WTC11 (cell line): ENCODE data around the gene POC5. TPM values are rescaled to one million over a fixed set of nuclear protein-coding genes. Genes with fewer than 3 reads are reported as not detected.

ENCODE experiments used
- ATAC-seq: fragments of 200-7000 bp; cut with Tn5 transposase; 2 replicates; pipeline ENCODE4 v1.10.0; 2021; ENCODE audit warnings: mild to moderate bottlenecking, moderate library complexity
- CTCF ChIA-PET: fragments of 300-600 bp; sonication (Branson Sonifier 250); formaldehyde crosslinking; loops from one replicate; lab custom pipeline; 2021; ENCODE audit warnings: antibody characterized with exemption; lab: Charles Lee
- POLR2A ChIA-PET: fragments of 350-600 bp; sonication (Branson Sonifier 250); formaldehyde crosslinking; loops from one replicate; lab custom pipeline; 2021; ENCODE audit warnings: antibody characterized with exemption; lab: Charles Lee
- DNase-seq: peaks from one replicate; pipeline ENCODE4 v3.0.0; 2021; ENCODE audit warnings: low spot score
- H3K27ac Mint-ChIP-seq: 2 replicates; pipeline ENCODE4 v1.8.0; 2021; ENCODE audit warnings: mixed read lengths
- H3K27me3 Mint-ChIP-seq: 2 replicates; pipeline ENCODE4 v1.8.0; 2021; ENCODE audit warnings: low read depth, mild to moderate bottlenecking, moderate library complexity, mixed read lengths
- H3K36me3 Mint-ChIP-seq: 2 replicates; pipeline ENCODE4 v1.8.0; 2021; ENCODE audit warnings: mixed read lengths
- H3K4me1 Mint-ChIP-seq: 2 replicates; pipeline ENCODE4 v1.8.0; 2022; ENCODE audit warnings: mixed read lengths
- H3K4me3 Mint-ChIP-seq: 2 replicates; pipeline ENCODE4 v1.8.0; 2021; ENCODE audit warnings: mild to moderate bottlenecking, moderate library complexity, mixed read lengths
- H3K9me3 Mint-ChIP-seq: 2 replicates; pipeline ENCODE4 v1.8.0; 2021; ENCODE audit warnings: mixed read lengths
- AR ChIP-seq: fragments of 250-450 bp; sonication (Bioruptor Pico); IDR thresholded peaks from 2 replicates; pipeline ENCODE4 v1.9.0; 2021; ENCODE audit warnings: mild to moderate bottlenecking
- ATF6 ChIP-seq: sonication (generic); formaldehyde crosslinking; IDR thresholded peaks from 2 replicates; pipeline ENCODE4 v1.8.1; 2023; ENCODE audit warnings: mild to moderate bottlenecking, missing genetic modification reagents
- CBFB ChIP-seq: sonication (generic); formaldehyde crosslinking; IDR thresholded peaks from 2 replicates; pipeline ENCODE4 v1.8.1; 2022; ENCODE audit warnings: mild to moderate bottlenecking, low read depth, missing genetic modification reagents
- E2F4 ChIP-seq: sonication (generic); formaldehyde crosslinking; IDR thresholded peaks from 2 replicates; pipeline ENCODE4 v1.8.1; 2022; ENCODE audit warnings: low read depth, mild to moderate bottlenecking, moderate library complexity, missing genetic modification reagents, borderline replicate concordance
- ELF4 ChIP-seq: sonication (generic); formaldehyde crosslinking; IDR thresholded peaks from 2 replicates; pipeline ENCODE4 v1.8.1; 2022; ENCODE audit warnings: low read depth, mild to moderate bottlenecking, moderate library complexity, missing genetic modification reagents
- ETV6 ChIP-seq: sonication (generic); formaldehyde crosslinking; IDR thresholded peaks from 2 replicates; pipeline ENCODE4 v1.8.1; 2022; ENCODE audit warnings: mild to moderate bottlenecking, missing genetic modification reagents
- HMGA2 ChIP-seq: fragments of 250-450 bp; sonication (Bioruptor Pico); IDR thresholded peaks from 2 replicates; pipeline ENCODE4 v1.4.0; 2021; ENCODE audit warnings: mild to moderate bottlenecking, moderate library complexity
- IRF1 ChIP-seq: sonication (generic); formaldehyde crosslinking; IDR thresholded peaks from 2 replicates; pipeline ENCODE4 v1.8.0; 2023; ENCODE audit warnings: missing genetic modification reagents
- KAT7 ChIP-seq: sonication (generic); formaldehyde crosslinking; IDR thresholded peaks from 2 replicates; pipeline ENCODE4 v1.8.1; 2023; ENCODE audit warnings: missing genetic modification reagents, mild to moderate bottlenecking, borderline replicate concordance
- MAX ChIP-seq: sonication (generic); formaldehyde crosslinking; IDR thresholded peaks from 2 replicates; pipeline ENCODE4 v1.8.0; 2022; ENCODE audit warnings: mild to moderate bottlenecking, missing genetic modification reagents
- MYBL2 ChIP-seq: sonication (generic); formaldehyde crosslinking; IDR thresholded peaks from 2 replicates; pipeline ENCODE4 v1.8.1; 2023; ENCODE audit warnings: mild to moderate bottlenecking, moderate library complexity, missing genetic modification reagents
- NR1H2 ChIP-seq: sonication (generic); formaldehyde crosslinking; IDR thresholded peaks from 2 replicates; pipeline ENCODE4 v1.9.0; 2021; ENCODE audit warnings: mild to moderate bottlenecking, moderate library complexity, missing genetic modification reagents
- NR2C2 ChIP-seq: sonication (generic); formaldehyde crosslinking; IDR thresholded peaks from 2 replicates; pipeline ENCODE4 v1.8.0; 2022; ENCODE audit warnings: mild to moderate bottlenecking, missing genetic modification reagents
- NR3C1 ChIP-seq: sonication (generic); formaldehyde crosslinking; conservative IDR thresholded peaks from 2 replicates; pipeline ENCODE4 v1.8.1; 2023; ENCODE audit warnings: low read depth, mild to moderate bottlenecking, missing genetic modification reagents
- OVOL2 ChIP-seq: fragments of 250-450 bp; sonication (Bioruptor Pico); IDR thresholded peaks from 2 replicates; pipeline ENCODE4 v1.9.0; 2021; ENCODE audit warnings: mild to moderate bottlenecking, borderline replicate concordance
- PREB ChIP-seq: sonication (generic); formaldehyde crosslinking; IDR thresholded peaks from 2 replicates; pipeline ENCODE4 v1.8.1; 2022; ENCODE audit warnings: mild to moderate bottlenecking, missing genetic modification reagents, moderate library complexity, borderline replicate concordance
- SMAD4 ChIP-seq: sonication (generic); formaldehyde crosslinking; IDR thresholded peaks from 2 replicates; pipeline ENCODE4 v1.8.0; 2022; ENCODE audit warnings: mild to moderate bottlenecking, missing genetic modification reagents
- SP1 ChIP-seq: sonication (generic); formaldehyde crosslinking; conservative IDR thresholded peaks from 2 replicates; pipeline ENCODE4 v1.8.1; 2022; ENCODE audit warnings: missing genetic modification reagents
- TCF7 ChIP-seq: sonication (generic); formaldehyde crosslinking; IDR thresholded peaks from 2 replicates; pipeline ENCODE4 v1.8.0; 2022; ENCODE audit warnings: mild to moderate bottlenecking, low read depth, missing genetic modification reagents, moderate library complexity
- ZNF121 ChIP-seq: sonication (generic); formaldehyde crosslinking; IDR thresholded peaks from 2 replicates; pipeline ENCODE4 v1.8.0; 2023; ENCODE audit warnings: missing genetic modification reagents
- ZNF138 ChIP-seq: sonication (generic); formaldehyde crosslinking; conservative IDR thresholded peaks from 2 replicates; pipeline ENCODE4 v1.8.1; 2022; ENCODE audit warnings: mild to moderate bottlenecking, moderate library complexity, missing genetic modification reagents
- ZNF671 ChIP-seq: fragments of 250-450 bp; sonication (Bioruptor Pico); IDR thresholded peaks from 2 replicates; pipeline ENCODE4 v1.8.0; 2021; ENCODE audit warnings: mild to moderate bottlenecking
- total RNA-seq: library from RNA; stranded (reverse); gene quantifications from 3 replicates; pipeline ENCODE4 v1.2.3, GENCODE V29; 2021

Gene POC5
- total RNA-seq, 1 experiment from 2014 or later = 13.4 TPM

GRCh38 chr5:75675783-75676182 lies 41.5 kb downstream of the POC5 start:
- Mint-ChIP-seq H3K27me3 (no peaks in the 10 kb centered on the region), H3K4me3 (no peak overlapping the region), H3K27ac (no peak overlapping the region), H3K36me3 (peaks cover 3% of the 10 kb centered on the region; the same call in 1 of the 2 replicates), H3K9me3 (no peaks in the 10 kb centered on the region), H3K4me1 (no peaks in the 10 kb centered on the region)
- TF ChIP-seq NR3C1 (no peak), ZNF121 (CRISPR knock-in tag) (no peak), ZNF138 (CRISPR knock-in tag) (no peak), MYBL2 (CRISPR knock-in tag) (no peak), HMGA2 (CRISPR knock-in tag) (no peak), MAX (CRISPR knock-in tag) (no peak), ELF4 (CRISPR knock-in tag) (no peak), PREB (CRISPR knock-in tag) (no peak), E2F4 (CRISPR knock-in tag) (no peak), KAT7 (CRISPR knock-in tag) (no peak), TCF7 (CRISPR knock-in tag) (no peak), AR (CRISPR knock-in tag) (no peak), CBFB (CRISPR knock-in tag) (no peak), IRF1 (CRISPR knock-in tag) (no peak), NR1H2 (CRISPR knock-in tag) (no peak), ZNF671 (CRISPR knock-in tag) (no peak), SP1 (no peak)
- POLR2A ChIA-PET = no interaction called here
- ATAC-seq (no peak), DNase-seq (no peak)
- CTCF ChIA-PET = interaction anchor here (1.2 kb wide), 1 partner anchor 499 kb away, joined by 3 read pairs; no protein-coding TSS in a partner anchor

GRCh38 chr5:75672616-75673015 lies 44.6 kb downstream of the POC5 start:
- Mint-ChIP-seq H3K27me3 (no peaks in the 10 kb centered on the region), H3K9me3 (no peaks in the 10 kb centered on the region), H3K27ac (no peak overlapping the region), H3K36me3 (peaks cover 3% of the 10 kb centered on the region; the same call in 1 of the 2 replicates), H3K4me3 (no peak overlapping the region), H3K4me1 (peaks cover 13% of the 10 kb centered on the region; the same call in 1 of the 2 replicates)
- CTCF ChIA-PET = no interaction called here
- no peak for DNase-seq
- POLR2A ChIA-PET = no interaction called here
- no peak for TF ChIP-seq NR2C2 (CRISPR knock-in tag)
- no peak for TF ChIP-seq SMAD4
- TF ChIP-seq MAX (CRISPR knock-in tag) = no peak
- TF ChIP-seq ATF6 = no peak
- no peak for TF ChIP-seq ETV6
- TF ChIP-seq OVOL2 (CRISPR knock-in tag) = no peak
- TF ChIP-seq CBFB (CRISPR knock-in tag) = no peak
- ATAC-seq = no peak
